ENCODE measurements around the gene TUT7.
"Not testable (repeated sequence)": the region's sequence is repeated elsewhere in the genome, so short reads cannot be mapped to it uniquely, and the experiment has no call there.

Gene TUT7

GRCh38 chr9:86349271-86349670, 4.9 kb downstream of the TUT7 start:
- DNase-seq (ENCODE audit: insufficient read length, low spot score) (no peak), FAIRE-seq (no peak)

- FAIRE-seq, result no peak
- no peak for DNase-seq (ENCODE audit: insufficient read length, low spot score)
Observed at GRCh38 chr9:86347991-86348390, 6.2 kb downstream of the TUT7 start.

- DNase-seq (ENCODE audit: insufficient read length, low spot score), result no peak
- FAIRE-seq, result no peak
Observed at GRCh38 chr9:86344818-86345217, 9.4 kb downstream of the TUT7 start.

GRCh38 chr9:86342269-86342668, 11.9 kb downstream of the TUT7 start:
- no peak for DNase-seq (ENCODE audit: insufficient read length, low spot score)
- FAIRE-seq, result no peak

- FAIRE-seq (no peak), DNase-seq (ENCODE audit: insufficient read length, low spot score) (no peak)
Observed at GRCh38 chr9:86341007-86341491, 13.2 kb downstream of the TUT7 start.

GRCh38 chr9:86340356-86341006, 13.7 kb downstream of the TUT7 start:
- DNase-seq (ENCODE audit: insufficient read length, low spot score), result no peak
- no peak for FAIRE-seq

- DNase-seq (ENCODE audit: insufficient read length, low spot score), result no peak
- no peak for FAIRE-seq
Observed at GRCh38 chr9:86337469-86338108, 16.6 kb downstream of the TUT7 start.

- DNase-seq (ENCODE audit: insufficient read length, low spot score) (no peak), FAIRE-seq (no peak)
Observed at GRCh38 chr9:86336058-86336457, 18.2 kb downstream of the TUT7 start.

- DNase-seq (ENCODE audit: insufficient read length, low spot score), result no peak
- no peak for FAIRE-seq
Observed at GRCh38 chr9:86333651-86334050, 20.6 kb downstream of the TUT7 start.

- no peak for DNase-seq (ENCODE audit: insufficient read length, low spot score)
- FAIRE-seq, result no peak
Observed at GRCh38 chr9:86330186-86330585, 24.0 kb downstream of the TUT7 start.

GRCh38 chr9:86329649-86330048, 24.6 kb downstream of the TUT7 start:
- FAIRE-seq, result no peak
- no peak for DNase-seq (ENCODE audit: insufficient read length, low spot score)

- DNase-seq (ENCODE audit: insufficient read length, low spot score) (no peak), FAIRE-seq (no peak)
Observed at GRCh38 chr9:86328156-86328555, 26.1 kb downstream of the TUT7 start.

GRCh38 chr9:86326536-86326935, 27.7 kb downstream of the TUT7 start:
- DNase-seq (ENCODE audit: insufficient read length, low spot score) (no peak), FAIRE-seq (no peak)

GRCh38 chr9:86324901-86325300, 29.3 kb downstream of the TUT7 start:
- FAIRE-seq, result no peak

GRCh38 chr9:86324308-86324707, 29.9 kb downstream of the TUT7 start:
- no peak for FAIRE-seq

More at GRCh38 chr9:86324901-86325300, 29.3 kb downstream of the TUT7 start:
- DNase-seq (ENCODE audit: insufficient read length, low spot score), result no peak

GRCh38 chr9:86322973-86323644, 31.1 kb downstream of the TUT7 start:
- DNase-seq (ENCODE audit: insufficient read length, low spot score) (no peak), FAIRE-seq (no peak)

More at GRCh38 chr9:86324308-86324707, 29.9 kb downstream of the TUT7 start:
- DNase-seq (ENCODE audit: insufficient read length, low spot score), result no peak

GRCh38 chr9:86321373-86321772, 32.8 kb downstream of the TUT7 start:
- no peak for FAIRE-seq
- no peak for DNase-seq (ENCODE audit: insufficient read length, low spot score)

GRCh38 chr9:86318187-86318586, 36.0 kb downstream of the TUT7 start:
- FAIRE-seq, result no peak
- no peak for DNase-seq (ENCODE audit: insufficient read length, low spot score)

GRCh38 chr9:86315078-86315477, 39.1 kb downstream of the TUT7 start:
- FAIRE-seq (no peak), DNase-seq (ENCODE audit: insufficient read length, low spot score) (no peak)

GRCh38 chr9:86312959-86313358, 41.3 kb downstream of the TUT7 start:
- not testable (repeated sequence) for DNase-seq (ENCODE audit: insufficient read length, low spot score); FAIRE-seq

- FAIRE-seq, result no peak
- no peak for DNase-seq (ENCODE audit: insufficient read length, low spot score)
Observed at GRCh38 chr9:86308687-86309086, 45.5 kb downstream of the TUT7 start.

GRCh38 chr9:86304236-86304730, 49.9 kb downstream of the TUT7 start:
- no peak for DNase-seq (ENCODE audit: insufficient read length, low spot score)
- FAIRE-seq, result no peak

Data from HTR-8/SVneo (cell line).